GM19099 (cell line): ENCODE results near the gene TPCN2.

ENCODE experiments used
- POLR2A ChIP-seq: IDR thresholded peaks from 3 replicates; pipeline ENCODE4 v1.6.1; 2011; ENCODE audit warnings: low read depth; ENCODE audit not compliant: insufficient read length; ENCODE audit errors: extremely low read depth

Gene TPCN2

GRCh38 chr11:69101792-69102695 lies 53.3 kb downstream of the TPCN2 start:
- no peak for TF ChIP-seq POLR2A

GRCh38 chr11:69102732-69103615 lies 54.2 kb downstream of the TPCN2 start:
- no peak for TF ChIP-seq POLR2A

GRCh38 chr11:69104212-69104855 lies 55.6 kb downstream of the TPCN2 start:
- no peak for TF ChIP-seq POLR2A

DNA sequence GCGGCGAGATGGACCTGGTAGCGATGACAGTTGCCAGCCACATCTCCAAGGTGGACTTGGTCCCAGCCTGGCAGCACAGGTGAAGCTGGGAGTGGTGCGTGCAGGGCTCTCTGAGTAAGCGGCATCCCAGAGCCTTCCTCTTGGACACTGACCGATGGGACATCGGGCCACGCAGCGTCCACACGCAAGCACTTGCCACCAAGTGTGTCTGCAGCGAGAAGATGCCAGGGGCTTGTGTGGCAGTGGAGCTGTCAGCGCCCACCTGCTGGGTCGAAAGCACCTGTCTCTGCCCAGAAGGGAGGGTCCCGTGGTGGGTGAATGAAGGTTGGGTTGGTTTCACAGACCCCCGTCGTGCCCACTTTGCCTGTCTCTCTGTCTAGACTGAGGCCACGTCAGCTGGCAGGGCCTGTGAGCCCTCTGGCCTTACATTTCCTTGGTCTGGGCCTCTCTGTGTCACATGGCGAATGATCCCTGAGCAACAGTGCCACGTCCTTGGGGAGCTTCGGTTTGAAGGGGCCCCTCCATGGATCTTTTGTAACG lies 56.2 kb downstream of the TPCN2 start:
- no peak for TF ChIP-seq POLR2A

GRCh38 chr11:69105461-69106030 lies 56.8 kb downstream of the TPCN2 start:
- no peak for TF ChIP-seq POLR2A

DNA sequence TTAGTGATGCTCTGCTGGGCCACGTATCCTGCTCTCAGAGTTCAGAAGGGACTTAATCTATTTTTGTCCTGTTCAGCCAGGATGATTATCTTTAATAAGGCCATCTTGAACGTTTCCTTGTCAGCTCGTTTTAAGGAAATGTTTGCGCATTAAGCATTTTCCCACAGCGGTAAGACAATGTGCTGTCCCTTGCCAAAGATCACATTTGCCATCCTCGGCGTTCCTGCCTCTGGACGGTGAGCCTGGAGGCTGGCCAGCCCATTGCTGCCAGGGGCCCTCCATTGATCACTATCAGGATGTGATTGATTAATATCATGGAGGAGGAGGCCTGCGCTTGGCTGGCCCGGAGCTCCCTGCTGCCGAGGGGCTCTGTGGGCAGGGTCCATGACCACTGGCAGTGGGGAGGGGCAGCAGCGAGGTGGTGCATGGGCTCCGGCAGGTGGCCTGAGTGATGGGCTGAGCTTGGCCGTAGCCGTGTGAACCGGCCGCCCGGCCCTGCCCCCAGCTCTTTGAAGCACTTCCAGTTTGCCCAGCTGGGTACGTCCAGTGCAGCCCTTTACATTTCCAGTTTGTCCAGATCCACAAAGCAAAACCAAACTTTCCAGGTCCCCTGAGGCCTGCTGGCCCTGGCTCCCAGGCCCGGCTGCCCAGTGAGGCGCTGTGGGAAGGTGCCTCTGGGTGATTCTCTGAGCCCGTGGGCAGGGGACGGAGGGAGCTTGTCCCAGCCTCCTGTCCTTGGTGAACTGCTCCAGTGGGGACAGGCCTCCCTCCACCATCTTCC lies 57.5 kb downstream of the TPCN2 start:
- no peak for TF ChIP-seq POLR2A

DNA sequence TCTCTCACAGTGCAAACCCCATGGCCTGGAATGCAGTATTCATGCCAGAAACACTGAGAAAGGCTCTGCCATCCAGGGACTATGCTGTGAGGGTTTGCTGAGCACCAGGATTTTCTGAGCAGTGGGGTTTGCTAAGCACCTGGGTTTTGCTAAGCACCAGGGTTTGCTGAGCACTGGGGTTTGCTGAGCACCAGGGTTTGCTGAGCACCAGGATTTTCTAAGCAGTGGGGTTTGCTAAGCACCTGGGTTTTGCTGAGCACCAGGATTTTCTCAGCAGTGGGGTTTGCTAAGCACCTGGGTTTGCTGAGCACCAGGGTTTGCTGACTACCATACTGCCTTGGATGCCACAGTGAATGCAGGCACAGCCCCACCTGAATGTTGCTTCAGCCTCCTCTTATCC lies 58.7 kb downstream of the TPCN2 start:
- TF ChIP-seq POLR2A = no peak

- no peak for TF ChIP-seq POLR2A
Measured at GRCh38 chr11:69108030-69108429, 59.3 kb downstream of the TPCN2 start.

DNA sequence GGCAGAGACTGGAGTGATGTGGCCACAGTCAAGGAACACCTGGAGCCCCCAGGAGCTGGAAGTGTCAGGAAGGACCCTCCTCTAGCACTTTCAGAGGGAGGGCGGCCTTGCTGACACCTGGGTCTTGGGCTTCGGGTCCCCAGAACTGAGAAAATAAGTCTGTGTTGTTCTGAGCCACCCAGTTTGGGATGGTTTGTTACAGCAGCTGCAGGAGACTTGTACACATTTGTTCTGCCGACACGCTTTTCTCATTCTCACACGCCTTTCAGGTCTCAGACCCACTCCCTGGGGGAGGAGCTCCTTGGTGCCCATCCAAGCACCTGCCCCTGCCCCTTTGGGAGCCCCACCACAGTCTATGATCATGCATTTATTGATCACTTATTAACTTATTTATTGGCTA lies 59.8 kb downstream of the TPCN2 start:
- no peak for TF ChIP-seq POLR2A

DNA sequence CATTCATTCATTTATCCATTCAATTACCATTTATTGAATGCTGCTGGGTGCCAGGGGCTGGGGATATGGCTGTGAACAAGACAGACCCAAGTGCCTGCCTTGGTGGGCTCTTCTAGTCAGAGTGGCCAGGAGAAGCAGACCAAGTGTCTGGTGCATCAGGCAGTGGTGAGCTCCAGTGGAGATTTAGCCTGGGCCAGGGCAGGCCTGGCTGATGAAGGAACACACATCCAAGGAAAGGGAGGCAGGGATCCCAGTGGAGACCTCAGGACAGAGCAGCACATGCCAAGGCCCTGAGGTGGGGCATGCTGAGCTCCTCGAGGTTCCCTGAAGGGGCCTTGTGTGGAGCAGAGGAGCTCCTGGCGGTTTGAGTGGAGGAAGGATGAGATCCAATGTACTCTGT lies 60.4 kb downstream of the TPCN2 start:
- TF ChIP-seq POLR2A = no peak

- TF ChIP-seq POLR2A = no peak
Measured at GRCh38 chr11:69110451-69110850, 61.7 kb downstream of the TPCN2 start.

GRCh38 chr11:69111624-69112542 lies 63.2 kb downstream of the TPCN2 start:
- no peak for TF ChIP-seq POLR2A

DNA sequence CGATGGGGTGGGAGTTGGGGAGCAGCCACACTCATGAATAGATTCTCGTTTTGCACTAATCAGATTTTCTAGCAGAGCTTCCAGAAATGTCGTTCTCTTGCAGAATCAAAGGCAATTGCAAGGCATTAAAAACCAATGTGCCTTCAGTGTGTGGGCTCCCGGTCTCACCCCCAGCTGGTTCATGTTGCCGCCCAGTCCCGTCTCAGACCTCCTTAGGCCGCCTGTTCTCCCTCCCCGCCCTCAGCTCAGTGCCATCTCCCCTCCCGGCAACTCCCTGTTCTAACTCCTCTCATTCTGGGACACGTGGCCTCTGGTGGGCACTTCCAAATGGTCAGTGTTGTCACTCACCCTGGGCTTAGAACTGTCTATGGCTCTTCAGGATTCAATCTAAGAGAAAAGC lies 64.5 kb downstream of the TPCN2 start:
- TF ChIP-seq POLR2A = no peak
